ENCODE results near the gene HMGCS2. TPM values are rescaled to one million over a fixed set of nuclear protein-coding genes. Genes with fewer than 3 reads are reported as not detected.

Gene HMGCS2
- total and polyA plus RNA-seq, 2 donors (not counting 1 experiment from before 2014, with no cell fraction given): not detected

GRCh38 chr1:119797162-119797561, 28.5 kb upstream of the HMGCS2 start:
- ATAC-seq (ENCODE audit: low read depth) (no peak), DNase-seq (no peak)
- Histone ChIP-seq H4K20me1 (ENCODE audit: control insufficient read depth, insufficient read depth, low read length, poor library complexity, severe bottlenecking) (no peaks in the 10 kb centered on the region), H3K79me2 (ENCODE audit: control insufficient read depth, insufficient read depth, low read length) (no peaks in the 10 kb centered on the region), H2AFZ (ENCODE audit: insufficient read depth, low read depth, low read length, poor library complexity, severe bottlenecking) (no peak overlapping the region), H3K36me3 (replicated peaks in 1 of 2; ENCODE audit: control extremely low read depth in 1 of 2, control insufficient read depth in 1 of 2, extremely low read depth in 1 of 2, insufficient read depth in 2 of 2, low read length in 1 of 2) (no peaks in the 10 kb centered on the region), H3K27ac (ENCODE audit: low read length in 2 of 2) (no peak overlapping the region), H3K9me3 (ENCODE audit: control extremely low read depth in 1 of 3, control insufficient read depth in 2 of 3, insufficient read depth in 1 of 3, low read length in 2 of 3) (no peaks in the 10 kb centered on the region), H3K27me3 (replicated peaks in 1 of 4; ENCODE audit: control extremely low read depth in 1 of 4, control insufficient read depth in 3 of 4, insufficient read depth in 4 of 4, low read length in 3 of 4) (no peaks in the 10 kb centered on the region), H3K4me2 (replicated peaks; ENCODE audit: low read depth, low read length, poor library complexity, severe bottlenecking) (no peak overlapping the region), H3K4me1 (ENCODE audit: control insufficient read depth in 2 of 2, insufficient read depth in 2 of 2, low read length in 2 of 2) (no peaks in the 10 kb centered on the region), H3K9ac (ENCODE audit: low read length) (no peak overlapping the region), H3K4me3 (ENCODE audit: control extremely low read depth in 1 of 5, extremely low read depth in 1 of 5, insufficient read depth in 1 of 5, low read depth in 2 of 5, low read length in 4 of 5) (no peak overlapping the region)
- no peak overlapping the region for H3K27ac Mint-ChIP-seq
- H3K4me3 Mint-ChIP-seq: no peak overlapping the region
- POLR2A ChIA-PET: no interaction called here
- CTCF ChIA-PET: interaction anchor here (2.8 kb wide), 1 partner anchor 12 kb away, joined by 9 read pairs; no protein-coding TSS in a partner anchor
- no CpG with 5 or more reads among the region's 1 CpG for WGBS (ENCODE audit: insufficient coverage)
- intact Hi-C loops (cut with micrococcal nuclease): no loop called here
- H3K27me3 Mint-ChIP-seq: peaks cover 5% of the 10 kb centered on the region
- no peaks in the 10 kb centered on the region for H3K4me1 Mint-ChIP-seq
- H3K9me3 Mint-ChIP-seq (ENCODE audit: insufficient read depth): no peaks in the 10 kb centered on the region
- TF ChIP-seq CTCF (IDR thresholded peaks at IDR 0.05) (no peak), EZH2 (IDR thresholded peaks at IDR 0.05; ENCODE audit: borderline replicate concordance, insufficient read depth, low read depth, low read length, poor library complexity, severe bottlenecking) (no peak)

- DNase-seq: no peak
- Mint-ChIP-seq H3K27me3 (peaks cover 13% of the 10 kb centered on the region), H3K4me1 (no peaks in the 10 kb centered on the region), H3K4me3 (no peak overlapping the region), H3K27ac (no peak overlapping the region), H3K9me3 (ENCODE audit: insufficient read depth) (no peaks in the 10 kb centered on the region)
- TF ChIP-seq EZH2 (IDR thresholded peaks at IDR 0.05; ENCODE audit: borderline replicate concordance, insufficient read depth, low read depth, low read length, poor library complexity, severe bottlenecking): no peak
- TF ChIP-seq CTCF (IDR thresholded peaks at IDR 0.05): no peak
- no peak overlapping the region for H3K9ac ChIP-seq (ENCODE audit: low read length)
- H3K4me3 ChIP-seq (ENCODE audit: control extremely low read depth in 1 of 5, extremely low read depth in 1 of 5, insufficient read depth in 1 of 5, low read depth in 2 of 5, low read length in 4 of 5): no peak overlapping the region
- no peaks in the 10 kb centered on the region for H3K27me3 ChIP-seq (replicated peaks in 1 of 4; ENCODE audit: control extremely low read depth in 1 of 4, control insufficient read depth in 3 of 4, insufficient read depth in 4 of 4, low read length in 3 of 4)
- H3K9me3 ChIP-seq (ENCODE audit: control extremely low read depth in 1 of 3, control insufficient read depth in 2 of 3, insufficient read depth in 1 of 3, low read length in 2 of 3): no peaks in the 10 kb centered on the region
- ChIA-PET CTCF (interaction anchor here (1.2 to 2.8 kb wide), 2 partner anchors 13 to 15 kb away, joined by 5 to 9 read pairs; partner anchors contain the start of gene REG4), POLR2A (no interaction called here)
- WGBS (ENCODE audit: insufficient coverage): 91% methylated on average over 5 of the region's 9 CpGs
- H3K36me3 ChIP-seq (replicated peaks in 1 of 2; ENCODE audit: control extremely low read depth in 1 of 2, control insufficient read depth in 1 of 2, extremely low read depth in 1 of 2, insufficient read depth in 2 of 2, low read length in 1 of 2): no peaks in the 10 kb centered on the region
- ATAC-seq (ENCODE audit: low read depth): no peak
- H3K4me2 ChIP-seq (replicated peaks; ENCODE audit: low read depth, low read length, poor library complexity, severe bottlenecking): no peak overlapping the region
- no peaks in the 10 kb centered on the region for H4K20me1 ChIP-seq (ENCODE audit: control insufficient read depth, insufficient read depth, low read length, poor library complexity, severe bottlenecking)
- no peaks in the 10 kb centered on the region for H3K4me1 ChIP-seq (ENCODE audit: control insufficient read depth in 2 of 2, insufficient read depth in 2 of 2, low read length in 2 of 2)
- no peak overlapping the region for H3K27ac ChIP-seq (ENCODE audit: low read length in 2 of 2)
- no peaks in the 10 kb centered on the region for H3K79me2 ChIP-seq (ENCODE audit: control insufficient read depth, insufficient read depth, low read length)
- no peak overlapping the region for H2AFZ ChIP-seq (ENCODE audit: insufficient read depth, low read depth, low read length, poor library complexity, severe bottlenecking)
- intact Hi-C loops (cut with micrococcal nuclease): no loop called here
Measured at GRCh38 chr1:119795261-119796200, 26.8 kb upstream of the HMGCS2 start.
